Measurements from ENCODE around the gene CMTM7. TPM values are rescaled to one million over a fixed set of nuclear protein-coding genes. Genes with fewer than 3 reads are reported as not detected.
"Not testable (repeated sequence)": the region's sequence is repeated elsewhere in the genome, so short reads cannot be mapped to it uniquely, and the experiment has no call there.

The CMTM7 gene
- total RNA-seq, 1 experiment from 2014 or later, result 8.9 TPM

DNA sequence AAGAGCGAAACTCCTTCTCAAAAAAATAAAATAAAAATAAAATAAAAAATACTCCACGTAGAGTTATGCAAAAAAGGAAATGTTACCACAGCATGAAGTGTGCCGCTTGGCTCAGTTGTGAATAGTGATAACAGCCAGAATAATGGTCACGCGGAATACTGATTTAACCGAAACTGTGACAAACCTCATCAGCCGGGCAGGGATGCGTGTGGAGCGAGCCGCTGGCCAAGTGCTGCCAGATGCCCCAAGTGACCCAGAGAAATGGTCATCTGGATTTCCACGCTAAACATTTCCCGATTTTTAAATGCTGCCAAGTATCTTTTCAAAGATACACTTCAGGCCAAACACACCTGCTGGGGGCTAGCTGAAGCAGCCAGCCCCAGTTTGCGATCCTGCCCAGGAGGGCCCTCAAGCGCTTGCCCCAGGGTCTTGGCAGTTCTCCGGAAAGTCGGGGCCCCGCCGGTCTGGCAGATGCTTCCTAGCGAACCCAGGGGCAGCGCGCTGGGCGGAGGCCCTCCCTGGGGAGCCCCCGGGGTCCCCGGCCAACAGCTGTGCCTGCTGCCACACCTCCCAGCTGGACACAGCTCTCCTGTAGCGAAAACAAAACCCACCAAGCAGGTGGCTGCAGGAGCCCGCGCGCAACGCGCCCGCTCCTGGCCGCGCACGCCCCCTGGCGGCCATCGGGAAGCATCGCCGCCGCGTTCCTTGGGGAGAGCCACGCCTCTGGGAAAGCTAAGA lies 75.8 kb downstream of the CMTM7 start:
- Histone ChIP-seq H4K20me1 (ENCODE audit: insufficient read depth, low read depth, low read length) (no peaks in the 10 kb centered on the region), H3K79me2 (ENCODE audit: low read length) (peaks cover 1% of the 10 kb centered on the region), H3K4me3 (ENCODE audit: low read length) (no peak overlapping the region), H3K9me3 (ENCODE audit: low read length) (no peaks in the 10 kb centered on the region), H3K9me2 (replicated peaks; ENCODE audit: insufficient read depth, low read length) (no peaks in the 10 kb centered on the region), H3K4me2 (ENCODE audit: low read depth, low read length, poor library complexity, severe bottlenecking) (peak overlapping the region; percentile 37), H3K9ac (ENCODE audit: low read length) (no peak overlapping the region), H3K36me3 (ENCODE audit: insufficient read depth, low read length) (peaks cover under 1% of the 10 kb centered on the region; the same call in 1 of the 2 replicates), H2AFZ (ENCODE audit: low read length) (no peak overlapping the region), H3K4me1 (ENCODE audit: low read length) (peaks cover 33% of the 10 kb centered on the region), H3K27me3 (ENCODE audit: low read length) (no peaks in the 10 kb centered on the region), H3K27ac (ENCODE audit: low read length) (no peak overlapping the region)
- peak; percentile 83 for DNase-seq

DNA sequence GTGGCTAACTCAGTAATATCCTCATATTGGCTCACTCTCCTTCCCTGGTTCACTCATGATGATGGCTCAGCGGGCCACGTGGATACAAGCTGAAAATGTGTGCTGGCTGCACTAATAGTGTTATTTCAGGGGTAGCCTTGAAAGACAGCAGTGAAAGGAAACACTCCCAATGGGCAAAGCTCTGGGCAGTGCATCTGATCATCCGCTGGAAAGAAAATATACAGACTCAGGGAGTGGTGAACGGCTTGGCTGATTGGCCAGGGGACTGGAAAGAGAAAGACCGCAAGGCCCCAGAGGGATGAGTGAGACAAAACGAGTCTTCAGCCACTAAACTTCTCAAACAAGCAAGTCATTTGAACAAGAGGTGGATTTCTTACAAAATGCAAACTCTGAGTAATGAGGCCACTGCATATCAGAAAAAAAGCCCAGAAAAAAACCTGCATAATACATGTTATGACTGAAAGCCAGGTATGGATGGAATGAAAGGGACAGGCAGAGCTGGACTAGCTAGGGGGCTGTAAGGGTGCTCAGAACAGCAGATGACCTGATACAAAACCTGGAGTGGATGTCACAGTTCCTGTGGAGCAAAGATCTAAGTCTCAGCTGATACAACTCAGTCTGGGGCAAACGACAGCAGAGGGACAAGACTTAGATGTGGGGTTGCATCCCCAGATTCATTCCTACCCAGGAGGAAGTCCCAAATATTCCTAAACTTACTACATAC lies 77.7 kb downstream of the CMTM7 start:
- 0 out of 2 replicates have a peak overlapping the region, but pooled peaks have one; percentile 12 for H3K9ac ChIP-seq (ENCODE audit: low read length)
- peaks cover 10% of the 10 kb centered on the region; the same call in 1 of the 2 replicates for H3K36me3 ChIP-seq (ENCODE audit: insufficient read depth, low read length)
- H3K79me2 ChIP-seq (ENCODE audit: low read length), result peaks cover 10% of the 10 kb centered on the region
- no peak overlapping the region for H3K4me3 ChIP-seq (ENCODE audit: low read length)
- H3K27me3 ChIP-seq (ENCODE audit: low read length), result no peaks in the 10 kb centered on the region
- no peak overlapping the region for H3K4me2 ChIP-seq (ENCODE audit: low read depth, low read length, poor library complexity, severe bottlenecking)
- no peak overlapping the region for H2AFZ ChIP-seq (ENCODE audit: low read length)
- H4K20me1 ChIP-seq (ENCODE audit: insufficient read depth, low read depth, low read length), result no peaks in the 10 kb centered on the region
- H3K9me3 ChIP-seq (ENCODE audit: low read length), result no peaks in the 10 kb centered on the region
- H3K9me2 ChIP-seq (replicated peaks; ENCODE audit: insufficient read depth, low read length), result no peaks in the 10 kb centered on the region
- H3K27ac ChIP-seq (ENCODE audit: low read length), result peak overlapping the region; percentile 62
- H3K4me1 ChIP-seq (ENCODE audit: low read length), result peaks cover 33% of the 10 kb centered on the region
- DNase-seq, result no peak

DNA sequence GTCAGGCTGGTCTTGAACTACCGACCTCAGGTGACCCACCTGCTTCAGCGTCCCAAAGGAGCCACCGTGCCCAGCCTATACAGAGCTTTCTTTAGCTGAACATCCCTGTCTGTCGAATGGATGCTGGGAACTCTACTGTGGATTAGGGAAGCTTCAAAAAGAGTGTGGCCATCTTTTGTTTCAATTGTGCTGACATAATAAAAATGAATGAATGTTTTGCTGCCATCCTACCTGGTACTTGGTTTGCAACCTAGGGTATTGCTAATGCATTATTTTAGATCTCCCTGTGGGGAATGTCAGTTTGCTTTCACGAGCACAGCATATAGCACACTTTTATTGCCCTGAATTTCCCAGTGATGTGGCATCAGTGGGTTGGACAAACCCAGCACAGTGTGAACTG lies 78.7 kb downstream of the CMTM7 start:
- H4K20me1 ChIP-seq (ENCODE audit: insufficient read depth, low read depth, low read length), result no peaks in the 10 kb centered on the region
- H3K4me2 ChIP-seq (ENCODE audit: low read depth, low read length, poor library complexity, severe bottlenecking), result no peak overlapping the region

DNA sequence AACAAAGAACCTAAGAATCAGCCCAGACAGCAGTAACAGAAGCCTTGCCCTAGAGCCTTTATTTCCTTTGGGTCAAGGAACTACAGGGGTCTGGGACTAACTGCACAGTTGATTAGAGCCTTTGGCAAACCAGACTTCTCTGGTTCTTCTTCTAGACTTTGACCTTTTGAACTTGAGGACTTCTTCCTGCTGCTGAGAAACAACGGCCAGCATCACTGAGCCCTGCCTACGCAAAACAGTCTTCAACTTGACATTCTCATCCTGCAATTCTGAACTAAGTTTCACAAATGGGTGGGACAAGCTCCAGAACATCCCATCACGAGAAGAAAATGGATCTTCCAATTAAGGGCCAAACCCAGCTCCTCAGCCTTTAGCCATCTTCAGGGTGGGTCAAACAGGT lies 79.6 kb downstream of the CMTM7 start:
- Histone ChIP-seq H2AFZ (ENCODE audit: low read length) (no peak overlapping the region), H3K4me3 (ENCODE audit: low read length) (no peak overlapping the region), H3K79me2 (ENCODE audit: low read length) (peaks cover 26% of the 10 kb centered on the region), H3K9me3 (ENCODE audit: low read length) (no peaks in the 10 kb centered on the region), H3K4me2 (ENCODE audit: low read depth, low read length, poor library complexity, severe bottlenecking) (no peak overlapping the region), H3K36me3 (ENCODE audit: insufficient read depth, low read length) (peaks cover 20% of the 10 kb centered on the region), H3K9me2 (replicated peaks; ENCODE audit: insufficient read depth, low read length) (no peaks in the 10 kb centered on the region), H3K4me1 (ENCODE audit: low read length) (peaks cover 33% of the 10 kb centered on the region), H3K9ac (ENCODE audit: low read length) (no peak overlapping the region), H3K27ac (ENCODE audit: low read length) (peak overlapping the region; percentile 62; the same call in 1 of the 2 replicates), H4K20me1 (ENCODE audit: insufficient read depth, low read depth, low read length) (no peaks in the 10 kb centered on the region), H3K27me3 (ENCODE audit: low read length) (no peaks in the 10 kb centered on the region)
- no peak for DNase-seq

More for the DNA sequence above, 78.7 kb downstream of the CMTM7 start:
- H3K4me1 ChIP-seq (ENCODE audit: low read length), result peaks cover 33% of the 10 kb centered on the region
- peaks cover 17% of the 10 kb centered on the region for H3K79me2 ChIP-seq (ENCODE audit: low read length)
- no peaks in the 10 kb centered on the region for H3K9me3 ChIP-seq (ENCODE audit: low read length)
- H2AFZ ChIP-seq (ENCODE audit: low read length), result no peak overlapping the region
- no peak for DNase-seq
- H3K27me3 ChIP-seq (ENCODE audit: low read length), result no peaks in the 10 kb centered on the region
- peak overlapping the region; percentile 62 for H3K27ac ChIP-seq (ENCODE audit: low read length)
- H3K36me3 ChIP-seq (ENCODE audit: insufficient read depth, low read length), result peaks cover 16% of the 10 kb centered on the region
- H3K9me2 ChIP-seq (replicated peaks; ENCODE audit: insufficient read depth, low read length), result no peaks in the 10 kb centered on the region
- H3K4me3 ChIP-seq (ENCODE audit: low read length), result no peak overlapping the region
- H3K9ac ChIP-seq (ENCODE audit: low read length), result no peak overlapping the region

DNA sequence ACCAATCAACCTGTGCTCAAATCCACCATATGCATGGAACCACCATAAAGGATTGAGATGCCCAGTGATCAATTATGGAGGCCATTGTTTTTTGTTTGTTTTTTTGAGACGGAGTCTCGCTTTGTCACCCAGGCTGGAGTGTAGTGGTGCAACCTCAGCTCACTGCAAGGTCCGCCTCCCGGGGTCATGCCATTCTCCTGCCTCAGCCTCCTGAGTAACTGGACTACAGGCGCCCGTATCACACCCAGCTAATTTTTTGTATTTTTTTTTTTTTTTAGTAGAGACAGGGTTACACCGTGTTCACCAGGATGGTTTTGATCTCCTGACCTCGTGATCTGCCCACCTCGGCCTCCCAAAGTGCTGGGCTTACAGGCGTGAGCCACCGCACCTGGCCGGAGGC lies 80.5 kb downstream of the CMTM7 start:
- H3K27ac ChIP-seq (ENCODE audit: low read length); H2AFZ ChIP-seq (ENCODE audit: low read length); H3K4me2 ChIP-seq (ENCODE audit: low read depth, low read length, poor library complexity, severe bottlenecking); H3K9ac ChIP-seq (ENCODE audit: low read length); H3K4me3 ChIP-seq (ENCODE audit: low read length); H3K27me3 ChIP-seq (ENCODE audit: low read length); H4K20me1 ChIP-seq (ENCODE audit: insufficient read depth, low read depth, low read length); DNase-seq; H3K9me3 ChIP-seq (ENCODE audit: low read length); H3K9me2 ChIP-seq (replicated peaks; ENCODE audit: insufficient read depth, low read length): not testable (repeated sequence)
- Histone ChIP-seq H3K4me1 (ENCODE audit: low read length) (peaks cover 39% of the 10 kb centered on the region), H3K36me3 (ENCODE audit: insufficient read depth, low read length) (peaks cover 21% of the 10 kb centered on the region), H3K79me2 (ENCODE audit: low read length) (peaks cover 35% of the 10 kb centered on the region)

DNA sequence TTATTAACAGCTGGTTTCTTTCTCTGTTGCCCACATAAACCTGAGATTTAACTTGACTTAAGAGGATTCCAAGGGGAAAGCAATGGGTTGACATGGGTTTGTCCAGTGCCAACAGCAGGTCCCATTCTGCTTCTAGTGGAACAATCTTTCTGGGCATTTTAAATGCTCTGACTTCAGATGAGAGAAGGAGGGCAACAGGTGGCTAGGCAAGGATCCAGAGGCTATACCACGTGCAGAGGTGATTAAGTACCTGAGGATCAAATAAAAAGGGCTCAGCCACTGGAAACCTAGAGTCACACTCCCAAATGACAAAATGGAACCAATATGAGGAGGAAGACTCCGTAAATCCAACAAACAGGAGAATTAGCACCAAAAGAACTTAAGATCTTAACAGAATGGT lies 82.5 kb downstream of the CMTM7 start:
- Histone ChIP-seq H3K27ac (ENCODE audit: low read length) (no peak overlapping the region), H3K79me2 (ENCODE audit: low read length) (peaks cover 47% of the 10 kb centered on the region)

DNA sequence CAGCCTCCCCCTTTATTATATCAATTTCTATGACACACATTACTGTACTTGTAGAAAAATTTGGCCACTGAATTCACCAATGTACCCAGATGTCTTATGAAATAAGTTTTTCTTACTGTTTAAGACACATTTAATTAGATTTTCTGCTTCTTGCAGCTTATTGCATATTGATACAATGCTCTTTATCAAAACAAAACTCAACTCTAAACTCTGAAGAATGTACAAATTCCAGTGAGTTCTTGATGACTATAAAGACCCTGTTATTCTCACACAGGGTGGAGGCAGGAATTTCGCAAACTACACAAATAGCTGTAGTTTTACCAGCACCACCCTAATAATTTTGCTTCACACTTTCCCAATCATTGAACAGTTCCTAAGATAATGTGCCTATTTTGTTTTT lies 89.0 kb downstream of the CMTM7 start:
- Histone ChIP-seq H3K36me3 (ENCODE audit: insufficient read depth, low read length) (peaks cover 46% of the 10 kb centered on the region), H3K9me3 (ENCODE audit: low read length) (no peaks in the 10 kb centered on the region), H2AFZ (ENCODE audit: low read length) (no peak overlapping the region), H3K9ac (ENCODE audit: low read length) (no peak overlapping the region), H4K20me1 (ENCODE audit: insufficient read depth, low read depth, low read length) (no peaks in the 10 kb centered on the region), H3K27ac (ENCODE audit: low read length) (no peak overlapping the region), H3K27me3 (ENCODE audit: low read length) (no peaks in the 10 kb centered on the region), H3K4me2 (ENCODE audit: low read depth, low read length, poor library complexity, severe bottlenecking) (no peak overlapping the region), H3K79me2 (ENCODE audit: low read length) (peaks cover 74% of the 10 kb centered on the region), H3K4me3 (ENCODE audit: low read length) (no peak overlapping the region), H3K4me1 (ENCODE audit: low read length) (peaks cover 52% of the 10 kb centered on the region), H3K9me2 (replicated peaks; ENCODE audit: insufficient read depth, low read length) (no peaks in the 10 kb centered on the region)
- DNase-seq, result no peak

More for the DNA sequence above, 82.5 kb downstream of the CMTM7 start:
- Histone ChIP-seq H3K4me2 (ENCODE audit: low read depth, low read length, poor library complexity, severe bottlenecking) (no peak overlapping the region), H3K4me1 (ENCODE audit: low read length) (peaks cover 43% of the 10 kb centered on the region), H3K27me3 (ENCODE audit: low read length) (no peaks in the 10 kb centered on the region), H3K9me2 (replicated peaks; ENCODE audit: insufficient read depth, low read length) (no peaks in the 10 kb centered on the region), H3K9me3 (ENCODE audit: low read length) (no peaks in the 10 kb centered on the region), H3K9ac (ENCODE audit: low read length) (no peak overlapping the region), H4K20me1 (ENCODE audit: insufficient read depth, low read depth, low read length) (no peaks in the 10 kb centered on the region), H2AFZ (ENCODE audit: low read length) (no peak overlapping the region), H3K36me3 (ENCODE audit: insufficient read depth, low read length) (peaks cover 30% of the 10 kb centered on the region), H3K4me3 (ENCODE audit: low read length) (no peak overlapping the region)
- no peak for DNase-seq

DNA sequence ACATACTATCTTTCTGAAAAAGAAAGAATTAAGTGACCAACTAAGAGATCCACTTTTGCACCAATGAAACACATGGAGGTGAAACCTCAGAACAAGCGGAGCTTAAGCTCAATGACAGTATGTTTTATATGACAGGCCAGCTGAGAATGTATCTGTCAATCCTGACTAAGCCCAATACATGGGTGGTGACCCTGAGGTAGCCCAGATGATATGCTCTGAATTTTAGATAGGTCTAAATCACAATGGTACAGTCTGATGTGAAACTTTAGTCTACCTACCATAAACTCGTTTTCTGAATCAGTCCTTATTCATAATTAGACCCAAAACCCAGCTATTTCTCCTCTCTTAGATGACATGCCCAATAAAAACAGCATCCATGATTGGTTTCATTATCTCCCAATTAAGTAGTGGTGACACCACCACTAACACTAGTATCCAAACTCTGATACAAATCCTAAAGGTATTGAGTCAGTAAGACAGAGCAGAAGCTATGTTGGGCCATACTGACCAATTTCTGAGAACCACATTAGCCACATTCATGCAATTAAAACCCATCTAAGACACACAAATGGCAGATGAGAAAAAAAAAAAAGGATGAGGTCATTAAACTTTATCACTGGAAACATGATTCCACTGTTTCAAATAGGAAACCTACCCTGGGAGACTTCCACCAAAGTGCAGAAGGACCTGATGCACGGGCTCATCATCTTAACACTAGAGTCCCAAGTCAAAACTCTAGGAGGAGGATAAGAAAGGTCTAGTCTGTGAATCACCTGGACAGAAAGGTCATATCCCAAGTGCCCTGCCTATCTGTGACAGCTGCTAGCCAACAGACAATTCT lies 90.4 kb downstream of the CMTM7 start:
- Histone ChIP-seq H3K79me2 (ENCODE audit: low read length) (peaks cover 60% of the 10 kb centered on the region), H3K27me3 (ENCODE audit: low read length) (no peaks in the 10 kb centered on the region), H3K4me2 (ENCODE audit: low read depth, low read length, poor library complexity, severe bottlenecking) (no peak overlapping the region), H2AFZ (ENCODE audit: low read length) (no peak overlapping the region), H3K4me3 (ENCODE audit: low read length) (no peak overlapping the region), H4K20me1 (ENCODE audit: insufficient read depth, low read depth, low read length) (no peaks in the 10 kb centered on the region), H3K9ac (ENCODE audit: low read length) (no peak overlapping the region), H3K27ac (ENCODE audit: low read length) (peak overlapping the region; percentile 94; the same call in 1 of the 2 replicates), H3K9me3 (ENCODE audit: low read length) (no peaks in the 10 kb centered on the region), H3K4me1 (ENCODE audit: low read length) (peaks cover 51% of the 10 kb centered on the region), H3K36me3 (ENCODE audit: insufficient read depth, low read length) (peaks cover 46% of the 10 kb centered on the region), H3K9me2 (replicated peaks; ENCODE audit: insufficient read depth, low read length) (no peaks in the 10 kb centered on the region)
- DNase-seq, result no peak
